Thyroid gland (tissue), 4 donors: ENCODE results near the gene DNAI1. TPM values are rescaled to one million over a fixed set of nuclear protein-coding genes. Genes with fewer than 3 reads are reported as not detected.

Experiments used
- DNase-seq, 2 donors: peaks; one replicate each; pipeline ENCODE4 v3.0.0-alpha.2; 2019
- H3K27ac ChIP-seq, 3 donors: fragments of 200-600 bp; sonication (generic); 1 replicate in 2 of 3; 2 replicates in 1 of 3; pipeline ENCODE4 v1.5.1; 2016 to 2019; ENCODE audit warnings: mild to moderate bottlenecking in 1 of 3, moderate library complexity in 1 of 3
- H3K27me3 ChIP-seq: fragments of 200-600 bp; sonication (generic); one replicate; pipeline ENCODE4 v1.5.1; 2019
- H3K36me3 ChIP-seq, 2 donors: fragments of 200-600 bp; sonication (generic); one replicate each; pipeline ENCODE4 v1.5.1; 2016 to 2019
- H3K4me1 ChIP-seq, 2 donors: fragments of 200-600 bp; sonication (generic); one replicate each; pipeline ENCODE4 v1.5.1; 2017 to 2019
- H3K4me3 ChIP-seq, 3 donors: fragments of 200-600 bp; sonication (generic); replicated peaks in 1 of 3; 1 replicate in 2 of 3; 2 replicates in 1 of 3; pipeline ENCODE4 v1.5.1; 2016; ENCODE audit warnings: mild to moderate bottlenecking in 1 of 3
- H3K9me3 ChIP-seq: fragments of 200-600 bp; sonication (generic); one replicate; pipeline ENCODE4 v1.5.1; 2017
- POLR2A ChIP-seq, 2 donors: fragments of 450-650 bp; IDR thresholded peaks; one replicate each; pipeline ENCODE4 v1.6.1; 2017; ENCODE audit warnings: antibody characterized with exemption in 2 of 2, mild to moderate bottlenecking in 2 of 2, moderate library complexity in 1 of 2
- WGBS, 2 donors: methylation state at CpG; one replicate each; pipeline ENCODE4 v1.1.5; 2017; 5-methylcytosine and 5-hydroxymethylcytosine counted together
- intact Hi-C: fragments of 100-400 bp; cut with DNase I; formaldehyde crosslinking; loops from one replicate; pipeline ENCODE4 v1.15.1; 2023
- total RNA-seq, 4 donors: library from RNA; depleted of rRNA; stranded (reverse); fragments of >200 nt; gene quantifications; one replicate each; pipeline ENCODE4 v1.2.3, GENCODE V29; 2016
- TF ChIP-seq, protein P1 (sequence below), 6 experiments: fragments of 200-600 bp in 3 of 6; fragments of 450-650 bp in 3 of 6; sonication (generic) in 3 of 6; IDR thresholded peaks; one replicate each; pipeline ENCODE4 v1.5.1; 2016 to 2019; ENCODE audit warnings: antibody characterized with exemption in 6 of 6, mild to moderate bottlenecking in 2 of 6, inconsistent platforms in 1 of 6, moderate library complexity in 1 of 6

Gene DNAI1
- total RNA-seq, 4 donors from 2014 or later = 0.81 to 0.89 TPM; not detected in 2

DNA sequence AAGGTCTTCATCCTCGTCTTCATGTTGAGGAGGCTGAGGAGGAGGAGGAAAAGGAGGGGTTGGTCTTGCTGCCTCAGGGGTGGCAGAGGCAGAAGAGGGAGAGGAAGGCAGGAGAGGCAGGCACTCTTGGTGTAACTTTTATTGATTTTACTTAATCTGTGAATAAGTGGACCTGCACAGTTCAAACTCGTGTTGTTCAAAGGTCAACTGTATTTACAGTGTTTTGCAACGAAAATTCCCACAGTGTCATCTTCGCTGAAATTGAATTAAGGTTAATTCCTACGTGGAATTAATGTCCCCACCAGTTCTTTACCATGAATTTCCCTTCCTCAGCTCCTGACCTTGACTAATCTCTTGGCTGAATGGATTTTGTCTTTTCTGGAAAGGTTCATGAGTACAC lies 85.4 kb downstream of the DNAI1 start:
- H3K4me3 ChIP-seq = no peak overlapping the region
- intact Hi-C loops = no loop called here
- 68 to 75% methylated on average over 5 of the region's 5 CpGs for WGBS, 2 donors
- H3K4me1 ChIP-seq = no peaks in the 10 kb centered on the region
- H3K36me3 ChIP-seq = no peaks in the 10 kb centered on the region
- no peak overlapping the region for H3K27ac ChIP-seq
- no peaks in the 10 kb centered on the region for H3K27me3 ChIP-seq
- DNase-seq = no peak
- TF ChIP-seq, protein P1, sequence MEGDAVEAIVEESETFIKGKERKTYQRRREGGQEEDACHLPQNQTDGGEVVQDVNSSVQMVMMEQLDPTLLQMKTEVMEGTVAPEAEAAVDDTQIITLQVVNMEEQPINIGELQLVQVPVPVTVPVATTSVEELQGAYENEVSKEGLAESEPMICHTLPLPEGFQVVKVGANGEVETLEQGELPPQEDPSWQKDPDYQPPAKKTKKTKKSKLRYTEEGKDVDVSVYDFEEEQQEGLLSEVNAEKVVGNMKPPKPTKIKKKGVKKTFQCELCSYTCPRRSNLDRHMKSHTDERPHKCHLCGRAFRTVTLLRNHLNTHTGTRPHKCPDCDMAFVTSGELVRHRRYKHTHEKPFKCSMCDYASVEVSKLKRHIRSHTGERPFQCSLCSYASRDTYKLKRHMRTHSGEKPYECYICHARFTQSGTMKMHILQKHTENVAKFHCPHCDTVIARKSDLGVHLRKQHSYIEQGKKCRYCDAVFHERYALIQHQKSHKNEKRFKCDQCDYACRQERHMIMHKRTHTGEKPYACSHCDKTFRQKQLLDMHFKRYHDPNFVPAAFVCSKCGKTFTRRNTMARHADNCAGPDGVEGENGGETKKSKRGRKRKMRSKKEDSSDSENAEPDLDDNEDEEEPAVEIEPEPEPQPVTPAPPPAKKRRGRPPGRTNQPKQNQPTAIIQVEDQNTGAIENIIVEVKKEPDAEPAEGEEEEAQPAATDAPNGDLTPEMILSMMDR (IDR thresholded peaks at IDR 0.05) = no peak
- no peak for TF ChIP-seq POLR2A (IDR thresholded peaks at IDR 0.05)
- H3K9me3 ChIP-seq = no peaks in the 10 kb centered on the region

DNA sequence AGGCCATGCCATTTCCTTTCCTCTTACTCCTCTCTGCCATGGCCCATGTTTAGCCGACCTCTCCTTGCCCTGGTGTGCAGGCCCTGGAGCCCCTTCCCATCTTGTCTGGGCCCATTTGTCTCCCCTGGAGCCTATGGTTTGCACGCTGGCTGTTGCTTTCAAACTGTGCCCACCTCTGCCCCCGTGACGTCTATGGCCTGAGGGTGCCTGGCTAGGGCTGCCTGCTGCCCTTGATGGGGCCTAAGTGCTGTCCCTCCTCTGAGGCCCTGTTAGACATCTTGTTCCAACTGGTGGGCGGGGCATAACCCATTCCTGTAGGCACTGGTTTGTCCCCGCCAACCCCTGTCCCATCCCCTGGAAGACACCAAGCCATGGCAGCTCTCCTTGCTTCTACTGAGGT lies 86.9 kb downstream of the DNAI1 start:
- WGBS, 2 donors = 84 to 93% methylated on average over 6 of the region's 6 CpGs
- no peaks in the 10 kb centered on the region for H3K27me3 ChIP-seq
- no peak overlapping the region for H3K27ac ChIP-seq
- intact Hi-C loops = loop anchor here (5.0 kb wide), 1 partner anchor 47 kb away; no protein-coding TSS in a partner anchor
- H3K9me3 ChIP-seq = no peaks in the 10 kb centered on the region
- no peak for DNase-seq
- H3K4me3 ChIP-seq = no peak overlapping the region
- no peaks in the 10 kb centered on the region for H3K36me3 ChIP-seq
- no peaks in the 10 kb centered on the region for H3K4me1 ChIP-seq
- TF ChIP-seq, protein P1 (IDR thresholded peaks at IDR 0.05) = no peak
- no peak for TF ChIP-seq POLR2A (IDR thresholded peaks at IDR 0.05)

DNA sequence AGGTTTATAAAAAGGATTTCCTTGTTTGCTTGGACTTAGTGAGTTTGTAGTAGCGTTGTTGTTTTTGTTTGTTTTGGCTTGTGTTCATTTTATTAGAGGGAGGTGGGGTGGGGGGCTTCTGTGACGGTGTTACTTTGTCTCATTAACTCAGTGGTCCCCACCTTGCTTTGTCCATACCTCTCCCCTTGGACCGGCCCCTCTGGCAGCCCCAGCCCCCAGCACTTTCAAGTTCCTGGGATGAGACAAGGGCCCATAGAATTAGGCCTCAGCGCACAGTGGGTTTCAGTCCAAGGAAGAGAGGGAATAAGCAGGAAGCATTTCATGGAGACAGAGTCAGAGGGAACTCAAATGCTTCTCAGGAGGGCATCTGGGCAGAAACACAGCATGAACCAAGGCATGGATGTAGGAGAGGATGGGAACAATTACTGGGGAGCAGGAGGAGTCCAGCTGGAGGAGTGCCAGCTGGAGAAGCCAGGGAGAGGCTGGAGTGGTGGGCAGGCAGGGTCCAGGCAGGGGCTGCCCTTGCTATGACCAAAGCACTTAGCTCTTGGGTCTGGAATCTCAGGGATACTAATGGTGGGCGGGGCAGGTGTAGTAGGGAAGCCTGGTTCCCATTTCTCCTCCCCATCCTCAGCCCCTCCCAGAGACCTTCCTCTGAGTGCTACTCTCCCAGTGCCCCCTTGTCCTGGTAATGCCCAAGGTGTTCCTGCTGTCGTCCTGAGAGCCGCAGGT lies 87.7 kb downstream of the DNAI1 start:
- Histone ChIP-seq H3K9me3 (no peaks in the 10 kb centered on the region), H3K27me3 (no peaks in the 10 kb centered on the region), H3K4me3 (no peak overlapping the region), H3K36me3 (no peaks in the 10 kb centered on the region), H3K27ac (no peak overlapping the region), H3K4me1 (no peaks in the 10 kb centered on the region)
- TF ChIP-seq POLR2A (IDR thresholded peaks at IDR 0.05) = no peak
- TF ChIP-seq, protein P1 (IDR thresholded peaks at IDR 0.05) = no peak
- DNase-seq = no peak
- intact Hi-C loops = loop anchor here (5.0 kb wide), 1 partner anchor 46 kb away; no protein-coding TSS in a partner anchor
- WGBS, 2 donors = 81 to 82% methylated on average over 7 of the region's 7 CpGs

DNA sequence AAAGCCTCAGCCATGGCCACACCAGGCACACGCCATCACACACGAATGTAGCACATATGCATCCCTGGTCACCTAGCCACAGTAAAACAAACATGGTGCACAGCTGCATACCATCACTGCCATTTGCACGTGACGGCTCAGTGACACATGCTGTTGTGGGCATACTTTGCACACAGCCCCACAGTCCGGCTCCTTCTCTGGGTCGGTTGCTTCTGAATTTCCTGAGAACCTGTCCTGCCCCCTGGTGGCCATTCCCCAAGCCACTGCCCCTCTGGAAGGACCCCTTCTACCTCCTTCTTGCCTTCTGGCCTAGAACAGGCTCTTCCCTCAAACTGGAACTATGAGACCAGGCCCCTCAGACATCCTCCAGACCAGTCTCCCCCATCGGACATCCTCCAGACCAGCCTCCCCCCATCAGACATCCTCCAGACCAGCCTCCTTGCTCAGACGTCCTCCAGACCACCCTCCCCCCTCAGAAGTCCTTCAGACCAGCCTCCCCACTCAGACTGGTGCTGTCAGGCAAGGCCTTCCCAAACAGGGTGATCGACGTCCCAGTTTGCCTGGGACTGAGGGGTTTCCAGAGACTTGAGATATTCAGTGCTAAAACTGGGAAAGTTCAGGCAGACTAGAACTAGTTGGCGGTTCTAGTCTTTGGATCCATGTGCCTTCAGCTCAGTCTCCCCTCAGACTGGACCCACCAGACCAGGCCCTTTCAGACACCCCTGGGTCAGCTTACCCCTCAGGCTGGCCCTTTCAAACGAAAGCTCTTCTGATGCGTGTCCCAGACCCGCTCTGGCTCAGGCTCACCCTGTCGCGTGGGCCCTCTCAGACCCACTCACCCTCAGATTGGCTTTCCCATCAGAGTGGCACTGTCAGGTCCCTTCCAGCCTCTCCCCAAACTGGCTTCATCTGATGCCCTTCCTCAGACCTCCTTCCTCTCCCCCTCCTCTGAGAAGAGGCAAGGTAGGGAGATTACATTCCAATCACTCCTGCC lies 88.5 kb downstream of the DNAI1 start:
- 54 to 60% methylated on average over 14 to 16 of the region's 16 CpGs for WGBS, 2 donors
- no peaks in the 10 kb centered on the region for H3K36me3 ChIP-seq
- no peaks in the 10 kb centered on the region for H3K27me3 ChIP-seq
- H3K27ac ChIP-seq = no peak overlapping the region
- intact Hi-C loops = loop anchor here (5.0 kb wide), 1 partner anchor 45 kb away; no protein-coding TSS in a partner anchor
- H3K4me3 ChIP-seq = no peak overlapping the region
- no peak for TF ChIP-seq POLR2A (IDR thresholded peaks at IDR 0.05)
- TF ChIP-seq, protein P1 (IDR thresholded peaks at IDR 0.05) = peak in 5 of 6 experiments; percentile 4 to 57 (median 38)
- H3K4me1 ChIP-seq = no peaks in the 10 kb centered on the region
- H3K9me3 ChIP-seq = no peaks in the 10 kb centered on the region
- DNase-seq = peak; percentile 39 to 51
